Transverse colon (tissue), 4 donors: ENCODE data around the gene STIP1. TPM values are rescaled to one million over a fixed set of nuclear protein-coding genes. Genes with fewer than 3 reads are reported as not detected.

Source experiments
- DNase-seq: peaks from one replicate; pipeline ENCODE4 v3.0.0-alpha.2; 2019
- H3K27ac ChIP-seq, 4 donors: fragments of 200-600 bp; sonication (generic); 2 replicates each; pipeline ENCODE4 v1.5.1; 2016 to 2018; ENCODE audit warnings: inconsistent platforms in 4 of 4
- H3K27me3 ChIP-seq: fragments of 200-600 bp; sonication (generic); 2 replicates; pipeline ENCODE4 v1.5.1; 2017; ENCODE audit warnings: inconsistent platforms
- H3K36me3 ChIP-seq, 4 donors: fragments of 200-600 bp; sonication (generic); 2 replicates each; pipeline ENCODE4 v1.5.1; 2017 to 2019; ENCODE audit warnings: inconsistent platforms in 4 of 4
- H3K4me1 ChIP-seq, 4 donors: fragments of 200-600 bp; sonication (generic); 2 replicates each; pipeline ENCODE4 v1.5.1; 2017 to 2020; ENCODE audit warnings: inconsistent platforms in 4 of 4
- H3K4me3 ChIP-seq, 4 donors: fragments of 200-600 bp; sonication (generic); 1 replicate in 1 of 4; 2 replicates in 3 of 4; pipeline versions ENCODE4 v1.5.1 to v1.6.1; 2017 to 2019; ENCODE audit warnings: inconsistent platforms in 4 of 4
- H3K9me3 ChIP-seq, 2 donors: fragments of 200-600 bp; sonication (generic); 2 replicates each; pipeline ENCODE4 v1.5.1; 2017 to 2019; ENCODE audit warnings: inconsistent platforms in 2 of 2
- EP300 ChIP-seq: sonication (generic); formaldehyde crosslinking; IDR thresholded peaks from one replicate; pipeline ENCODE4 v1.6.1; 2017; ENCODE audit warnings: antibody characterized with exemption, low read depth
- POLR2A ChIP-seq: fragments of 450-650 bp; IDR thresholded peaks from one replicate; pipeline ENCODE4 v1.6.1; 2016; ENCODE audit warnings: antibody characterized with exemption, mild to moderate bottlenecking, moderate library complexity
- POLR2AphosphoS5 ChIP-seq, 3 donors: sonication (generic); formaldehyde crosslinking; IDR thresholded peaks; one replicate each; pipeline ENCODE4 v1.6.1; 2016; ENCODE audit warnings: antibody characterized with exemption in 3 of 3
- WGBS, 2 donors: methylation state at CpG; one replicate each; pipeline ENCODE4 v1.1.5; 2018; ENCODE audit warnings: low coverage in 1 of 2; 5-methylcytosine and 5-hydroxymethylcytosine counted together
- in situ Hi-C, 4 donors: fragments of 200-750 bp; cut with MboI; loops; one replicate each; pipeline versions ENCODE4 v1.15.0 to v1.15.1; 2017; ENCODE audit warnings: low sequenced_read_pairs in 3 of 4, low pct_ligation_motif_present in 1 of 4, low pct_unique_long_range_greater_than_20kb in 1 of 4
- intact Hi-C: fragments of 100-400 bp; cut with DNase I; formaldehyde crosslinking; loops from one replicate; pipeline ENCODE4 v1.15.1; 2023; ENCODE audit warnings: low total_unique reads
- total RNA-seq, 4 donors: library from RNA; depleted of rRNA; stranded (reverse); fragments of >200 nt; gene quantifications; one replicate each; pipeline ENCODE4 v1.1.0, GENCODE V29; 2016
- TF ChIP-seq, protein P1 (sequence below), 5 experiments: fragments of 200-600 bp in 3 of 5; fragments of 450-650 bp in 2 of 5; sonication (generic) in 3 of 5; IDR thresholded peaks; 1 replicate in 2 of 5; 2 replicates in 3 of 5; pipeline ENCODE4 v1.5.1; 2016 to 2017; ENCODE audit warnings: antibody characterized with exemption in 5 of 5, inconsistent platforms in 3 of 5, mild to moderate bottlenecking in 2 of 5, moderate library complexity in 1 of 5

The STIP1 gene
- total RNA-seq, 4 donors from 2014 or later, result 45.3 to 181 (median 65.9) TPM

DNA sequence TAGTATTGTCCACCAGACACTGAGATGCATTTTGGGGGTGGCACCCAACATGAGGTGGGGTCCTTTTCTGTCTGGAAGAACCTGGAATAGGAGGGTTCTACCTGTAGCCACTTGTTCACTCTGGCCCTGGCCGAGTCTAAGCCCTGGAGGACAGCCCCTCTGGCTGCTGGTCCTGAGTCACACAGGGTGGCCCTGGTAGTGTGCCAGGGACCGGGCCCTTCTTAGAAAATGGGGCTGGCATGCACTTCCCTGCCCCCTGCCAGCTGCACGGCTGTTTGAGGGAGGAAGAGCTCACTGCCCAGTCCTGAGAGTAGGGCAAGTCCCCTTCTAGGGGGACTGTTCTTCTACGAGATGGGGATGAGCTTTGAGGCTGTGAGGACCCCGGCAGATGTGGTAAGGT, 67.5 kb downstream of the STIP1 start:
- WGBS, 2 donors, result 66% methylated on average over 5 of the region's 5 CpGs; no CpG with 5 or more reads in 1 of the 2 donors
- Histone ChIP-seq H3K4me3 (no peak overlapping the region), H3K27me3 (no peaks in the 10 kb centered on the region), H3K9me3 (no peaks in the 10 kb centered on the region), H3K27ac (peak overlapping the region in 1 of 4 donors; percentile 84), H3K36me3 (peaks cover 0 to 21% (median 0%) of the 10 kb centered on the region in 4 donors), H3K4me1 (peaks cover 15 to 36% (median 23%) of the 10 kb centered on the region in 4 donors)
- intact Hi-C loops, result loop anchor here (5.0 kb wide), 1 partner anchor 49 kb away; the partner anchor contains the start of gene CATSPERZ
- DNase-seq, result peak; percentile 19
- in situ Hi-C loops, result no loop called here
- TF ChIP-seq EP300 (no peak), POLR2A (no peak), POLR2AphosphoS5 (IDR thresholded peaks at IDR 0.05) (no peak)
- TF ChIP-seq, protein P1, sequence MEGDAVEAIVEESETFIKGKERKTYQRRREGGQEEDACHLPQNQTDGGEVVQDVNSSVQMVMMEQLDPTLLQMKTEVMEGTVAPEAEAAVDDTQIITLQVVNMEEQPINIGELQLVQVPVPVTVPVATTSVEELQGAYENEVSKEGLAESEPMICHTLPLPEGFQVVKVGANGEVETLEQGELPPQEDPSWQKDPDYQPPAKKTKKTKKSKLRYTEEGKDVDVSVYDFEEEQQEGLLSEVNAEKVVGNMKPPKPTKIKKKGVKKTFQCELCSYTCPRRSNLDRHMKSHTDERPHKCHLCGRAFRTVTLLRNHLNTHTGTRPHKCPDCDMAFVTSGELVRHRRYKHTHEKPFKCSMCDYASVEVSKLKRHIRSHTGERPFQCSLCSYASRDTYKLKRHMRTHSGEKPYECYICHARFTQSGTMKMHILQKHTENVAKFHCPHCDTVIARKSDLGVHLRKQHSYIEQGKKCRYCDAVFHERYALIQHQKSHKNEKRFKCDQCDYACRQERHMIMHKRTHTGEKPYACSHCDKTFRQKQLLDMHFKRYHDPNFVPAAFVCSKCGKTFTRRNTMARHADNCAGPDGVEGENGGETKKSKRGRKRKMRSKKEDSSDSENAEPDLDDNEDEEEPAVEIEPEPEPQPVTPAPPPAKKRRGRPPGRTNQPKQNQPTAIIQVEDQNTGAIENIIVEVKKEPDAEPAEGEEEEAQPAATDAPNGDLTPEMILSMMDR (IDR thresholded peaks at IDR 0.05), result no peak

Other genes starting within 250 kb of the STIP1 start
- gene NAA40, start 247.2 kb upstream of the STIP1 start, total RNA-seq, result 10 to 100 TPM; 25.8 to 36.6 (median 34.3) TPM
- 1,000 to 10,000 TPM in 2 of 4 donors, 100 to 1,000 TPM in 2; 471 to 1,475 (median 1,057) TPM for gene COX8A, start 211.6 kb upstream of the STIP1 start, total RNA-seq
- 100 to 1,000 TPM in 1 of 4 donors, 10 to 100 TPM in 3; 52.7 to 114 (median 79.4) TPM for gene OTUB1, start 199.7 kb upstream of the STIP1 start, total RNA-seq
- 1 to 10 TPM in 2 of 4 donors, under 1 TPM in 2; 0.32 to 1.4 (median 0.90) TPM for gene FLRT1, start 150.2 kb upstream of the STIP1 start, total RNA-seq
- 10 to 100 TPM; 42.9 to 50.7 (median 50.1) TPM for gene MACROD1, start 20.1 kb upstream of the STIP1 start, total RNA-seq
- 10 to 100 TPM; 14.6 to 63.3 (median 28.6) TPM for gene FERMT3, start 20.6 kb downstream of the STIP1 start, total RNA-seq
- gene TRPT1, start 40.0 kb downstream of the STIP1 start, total RNA-seq, result 100 to 1,000 TPM in 2 of 4 donors, 10 to 100 TPM in 2; 82.4 to 113 (median 99.1) TPM
- gene NUDT22, start 40.1 kb downstream of the STIP1 start, total RNA-seq, result 100 to 1,000 TPM in 3 of 4 donors, 10 to 100 TPM in 1; 84.0 to 215 (median 127) TPM
- gene DNAJC4, start 44.4 kb downstream of the STIP1 start, total RNA-seq, result 100 to 1,000 TPM in 1 of 4 donors, 10 to 100 TPM in 3; 52.6 to 214 (median 76.0) TPM
- gene VEGFB, start 48.4 kb downstream of the STIP1 start, total RNA-seq, result 10 to 100 TPM; 34.0 to 84.9 (median 36.8) TPM
- 100 to 1,000 TPM in 2 of 4 donors, 10 to 100 TPM in 2; 63.6 to 203 (median 102) TPM for gene FKBP2, start 54.9 kb downstream of the STIP1 start, total RNA-seq
- gene PPP1R14B, start 60.8 kb downstream of the STIP1 start, total RNA-seq, result 10 to 100 TPM; 62.8 to 80.4 (median 73.2) TPM
- gene PLCB3, start 65.4 kb downstream of the STIP1 start, total RNA-seq, result 100 to 1,000 TPM in 2 of 4 donors, 10 to 100 TPM in 2; 64.5 to 115 (median 91.2) TPM
- gene BAD, start 98.5 kb downstream of the STIP1 start, total RNA-seq, result 100 to 1,000 TPM in 3 of 4 donors, 10 to 100 TPM in 1; 93.9 to 154 (median 139) TPM
- gene GPR137, start 99.7 kb downstream of the STIP1 start, total RNA-seq, result 10 to 100 TPM in 3 of 4 donors, 1 to 10 TPM in 1; 6.4 to 35.2 (median 27.4) TPM
- gene KCNK4, start 105.1 kb downstream of the STIP1 start, total RNA-seq, result under 1 TPM in 1 of 4 donors, not detected in 3; 0.27 TPM
- gene CATSPERZ, start 114.2 kb downstream of the STIP1 start, total RNA-seq, result 10 to 100 TPM in 1 of 4 donors, not detected in 3; 20.9 TPM
- gene ESRRA, start 119.4 kb downstream of the STIP1 start, total RNA-seq, result 100 to 1,000 TPM; 142 to 272 (median 221) TPM
- gene TRMT112, start 131.4 kb downstream of the STIP1 start, total RNA-seq, result 10 to 100 TPM; 59.1 to 99.9 (median 82.7) TPM
- gene PRDX5, start 131.9 kb downstream of the STIP1 start, total RNA-seq, result 100 to 1,000 TPM; 152 to 381 (median 265) TPM
- gene CCDC88B, start 154.0 kb downstream of the STIP1 start, total RNA-seq, result 100 to 1,000 TPM in 1 of 4 donors, 10 to 100 TPM in 3; 24.8 to 203 (median 47.1) TPM
- 10 to 100 TPM; 14.5 to 86.0 (median 34.5) TPM for gene RPS6KA4, start 173.0 kb downstream of the STIP1 start, total RNA-seq